Gastrocnemius medialis (tissue), 4 donors: Measurements from ENCODE around the gene SEMA3G. TPM values are rescaled to one million over a fixed set of nuclear protein-coding genes. Genes with fewer than 3 reads are reported as not detected.

Experiments
- ATAC-seq, 2 donors: fragments of 150-250 bp; one replicate each; pipeline ENCODE4 v1.9.1; 2016
- DNase-seq, 2 donors: peaks; one replicate each; pipeline ENCODE4 v3.0.0-alpha.2; 2019
- H3K27ac ChIP-seq, 4 donors: fragments of 200-600 bp; sonication (generic); 1 replicate in 1 of 4; 2 replicates in 3 of 4; pipeline ENCODE4 v1.5.1; 2016 to 2018; ENCODE audit warnings: mild to moderate bottlenecking in 2 of 4, moderate library complexity in 1 of 4
- H3K27me3 ChIP-seq, 3 donors: fragments of 200-600 bp; sonication (generic) in 2 of 3; 1 replicate in 1 of 3; 2 replicates in 2 of 3; pipeline versions ENCODE4 v1.5.1 to v1.6.0; 2016 to 2019; ENCODE audit warnings: mild to moderate bottlenecking in 1 of 3, moderate library complexity in 1 of 3
- H3K36me3 ChIP-seq, 2 donors: fragments of 200-600 bp; sonication (generic) in 1 of 2; one replicate each; pipeline ENCODE4 v1.5.1; 2017 to 2018
- H3K4me1 ChIP-seq, 2 donors: fragments of 200-600 bp; sonication (generic) in 1 of 2; one replicate each; pipeline ENCODE4 v1.5.1; 2016 to 2017; ENCODE audit warnings: mild to moderate bottlenecking in 2 of 2
- H3K4me3 ChIP-seq, 4 donors: fragments of 200-600 bp; sonication (generic) in 3 of 4; 1 replicate in 1 of 4; 2 replicates in 3 of 4; pipeline ENCODE4 v1.5.1; 2016 to 2019; ENCODE audit warnings: mild to moderate bottlenecking in 2 of 4
- H3K9me3 ChIP-seq, 3 donors: fragments of 200-600 bp; sonication (generic) in 2 of 3; 1 replicate in 1 of 3; 2 replicates in 2 of 3; pipeline ENCODE4 v1.5.1; 2016 to 2019
- POLR2A ChIP-seq, 2 donors: fragments of 450-650 bp; IDR thresholded peaks; one replicate each; pipeline ENCODE4 v1.6.1; 2017; ENCODE audit warnings: antibody characterized with exemption in 2 of 2, mild to moderate bottlenecking in 2 of 2, moderate library complexity in 2 of 2
- in situ Hi-C, 4 donors: fragments of 200-750 bp; cut with MboI; loops; one replicate each; pipeline versions ENCODE4 v1.15.0 to v1.8.0; 2017; ENCODE audit warnings: low sequenced_read_pairs in 4 of 4
- intact Hi-C: fragments of 100-400 bp; cut with DNase I; formaldehyde crosslinking; loops from one replicate; pipeline ENCODE4 v1.15.1; 2023; ENCODE audit warnings: low total_unique reads
- total RNA-seq, 4 donors: library from RNA; depleted of rRNA; stranded (reverse); fragments of >200 nt; gene quantifications; one replicate each; pipeline versions ENCODE4 v1.1.0 to v1.2.3, GENCODE V29; 2016
- TF ChIP-seq, protein P1 (sequence below), 5 experiments: fragments of 450-650 bp in 3 of 5; fragments of 200-600 bp in 2 of 5; sonication (generic) in 2 of 5; IDR thresholded peaks in 4 of 5; conservative IDR thresholded peaks in 1 of 5; 1 replicate in 4 of 5; 2 replicates in 1 of 5; pipeline ENCODE4 v1.5.1; 2016 to 2019; ENCODE audit warnings: antibody characterized with exemption in 5 of 5, mild to moderate bottlenecking in 3 of 5, moderate library complexity in 3 of 5

Gene SEMA3G
- total RNA-seq, 4 donors from 2014 or later, result 3.8 to 20.3 (median 13.1) TPM

- peaks cover 22 to 45% of the 10 kb centered on the region in 2 donors for H3K4me1 ChIP-seq
- no peak for TF ChIP-seq POLR2A (IDR thresholded peaks at IDR 0.05)
- TF ChIP-seq, protein P1, sequence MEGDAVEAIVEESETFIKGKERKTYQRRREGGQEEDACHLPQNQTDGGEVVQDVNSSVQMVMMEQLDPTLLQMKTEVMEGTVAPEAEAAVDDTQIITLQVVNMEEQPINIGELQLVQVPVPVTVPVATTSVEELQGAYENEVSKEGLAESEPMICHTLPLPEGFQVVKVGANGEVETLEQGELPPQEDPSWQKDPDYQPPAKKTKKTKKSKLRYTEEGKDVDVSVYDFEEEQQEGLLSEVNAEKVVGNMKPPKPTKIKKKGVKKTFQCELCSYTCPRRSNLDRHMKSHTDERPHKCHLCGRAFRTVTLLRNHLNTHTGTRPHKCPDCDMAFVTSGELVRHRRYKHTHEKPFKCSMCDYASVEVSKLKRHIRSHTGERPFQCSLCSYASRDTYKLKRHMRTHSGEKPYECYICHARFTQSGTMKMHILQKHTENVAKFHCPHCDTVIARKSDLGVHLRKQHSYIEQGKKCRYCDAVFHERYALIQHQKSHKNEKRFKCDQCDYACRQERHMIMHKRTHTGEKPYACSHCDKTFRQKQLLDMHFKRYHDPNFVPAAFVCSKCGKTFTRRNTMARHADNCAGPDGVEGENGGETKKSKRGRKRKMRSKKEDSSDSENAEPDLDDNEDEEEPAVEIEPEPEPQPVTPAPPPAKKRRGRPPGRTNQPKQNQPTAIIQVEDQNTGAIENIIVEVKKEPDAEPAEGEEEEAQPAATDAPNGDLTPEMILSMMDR (IDR thresholded peaks at IDR 0.05 in 4 of 5, conservative IDR thresholded peaks at IDR 0.05 in 1 of 5), result no peak
- DNase-seq (no peak), ATAC-seq (no peak)
- H3K36me3 ChIP-seq, result no peaks in the 10 kb centered on the region
- peak overlapping the region; percentile 94 to 99 (median 97) for H3K27ac ChIP-seq
- no peaks in the 10 kb centered on the region for H3K27me3 ChIP-seq
- no peak overlapping the region for H3K4me3 ChIP-seq
- H3K9me3 ChIP-seq, result no peaks in the 10 kb centered on the region
- in situ Hi-C loops (no loop called here), intact Hi-C loops (loop anchor here (1.0 kb wide), 1 partner anchor 19 kb away; no protein-coding TSS in a partner anchor)
Observed at GRCh38 chr3:52447512-52448355, 2.8 kb upstream of the SEMA3G start.

GRCh38 chr3:52446631-52447511, 2.0 kb upstream of the SEMA3G start:
- DNase-seq (peak in 1 of 2 donors; percentile 70), ATAC-seq (peak; percentile 20 to 40)
- H3K27ac ChIP-seq, result peak overlapping the region; percentile 94 to 99 (median 97)
- no peaks in the 10 kb centered on the region for H3K27me3 ChIP-seq
- H3K4me1 ChIP-seq, result peaks cover 15 to 45% of the 10 kb centered on the region in 2 donors
- no peaks in the 10 kb centered on the region for H3K9me3 ChIP-seq
- H3K4me3 ChIP-seq, result no peak overlapping the region
- no peak for TF ChIP-seq POLR2A (IDR thresholded peaks at IDR 0.05)
- TF ChIP-seq, protein P1 (IDR thresholded peaks at IDR 0.05 in 4 of 5, conservative IDR thresholded peaks at IDR 0.05 in 1 of 5), result peak; percentile 99 to 100 (median 100)
- in situ Hi-C loops, result no loop called here
- no peaks in the 10 kb centered on the region for H3K36me3 ChIP-seq
- intact Hi-C loops, result loop anchor here (1.0 kb wide), 1 partner anchor 19 kb away; no protein-coding TSS in a partner anchor

DNA sequence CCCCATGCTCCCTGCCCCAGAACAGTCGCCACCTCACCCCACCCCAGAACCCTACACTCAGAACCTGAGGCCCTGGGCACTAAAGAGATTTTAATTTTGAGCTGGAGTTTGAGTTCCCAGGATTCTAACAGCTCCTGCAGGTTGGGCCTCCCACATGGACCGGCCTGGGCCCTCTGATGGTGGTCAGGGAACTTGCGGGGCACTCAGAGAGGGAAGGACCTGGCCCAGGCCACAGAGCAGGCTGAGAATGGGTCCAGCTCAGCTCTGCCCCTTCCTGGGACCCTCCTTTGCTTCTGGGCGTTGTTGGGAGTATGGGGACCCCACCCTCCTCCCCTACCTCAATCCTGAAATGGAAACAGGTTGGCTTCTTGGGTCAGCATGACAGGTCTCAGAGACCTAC, 1.1 kb upstream of the SEMA3G start:
- H3K4me1 ChIP-seq, result peaks cover 13 to 37% of the 10 kb centered on the region in 2 donors
- no peaks in the 10 kb centered on the region for H3K36me3 ChIP-seq
- H3K4me3 ChIP-seq, result no peak overlapping the region
- no peaks in the 10 kb centered on the region for H3K27me3 ChIP-seq
- in situ Hi-C loops, result no loop called here
- H3K9me3 ChIP-seq, result no peaks in the 10 kb centered on the region
- ATAC-seq, result no peak
- H3K27ac ChIP-seq, result peak overlapping the region; percentile 94 to 99 (median 97)
- DNase-seq, result no peak
- intact Hi-C loops, result no loop called here
- TF ChIP-seq, protein P1 (IDR thresholded peaks at IDR 0.05 in 4 of 5, conservative IDR thresholded peaks at IDR 0.05 in 1 of 5), result no peak
- no peak for TF ChIP-seq POLR2A (IDR thresholded peaks at IDR 0.05)

- peak overlapping the region in 2 of 4 donors; percentile 19 to 31 for H3K27ac ChIP-seq
- intact Hi-C loops, result no loop called here
- ATAC-seq (no peak), DNase-seq (no peak)
- H3K4me3 ChIP-seq, result peak overlapping the region in 3 of 4 donors; percentile 6 to 45 (median 27)
- H3K4me1 ChIP-seq, result peaks cover 4 to 17% of the 10 kb centered on the region in 2 donors
- no peaks in the 10 kb centered on the region for H3K36me3 ChIP-seq
- TF ChIP-seq, protein P1 (IDR thresholded peaks at IDR 0.05 in 4 of 5, conservative IDR thresholded peaks at IDR 0.05 in 1 of 5), result no peak
- no peak for TF ChIP-seq POLR2A (IDR thresholded peaks at IDR 0.05)
- in situ Hi-C loops, result no loop called here
- H3K9me3 ChIP-seq, result no peaks in the 10 kb centered on the region
- H3K27me3 ChIP-seq, result no peaks in the 10 kb centered on the region
Observed at GRCh38 chr3:52443791-52444687, 864 bp downstream of the SEMA3G start.
